ENCODE results near the gene RABGAP1.

RABGAP1 gene

DNA sequence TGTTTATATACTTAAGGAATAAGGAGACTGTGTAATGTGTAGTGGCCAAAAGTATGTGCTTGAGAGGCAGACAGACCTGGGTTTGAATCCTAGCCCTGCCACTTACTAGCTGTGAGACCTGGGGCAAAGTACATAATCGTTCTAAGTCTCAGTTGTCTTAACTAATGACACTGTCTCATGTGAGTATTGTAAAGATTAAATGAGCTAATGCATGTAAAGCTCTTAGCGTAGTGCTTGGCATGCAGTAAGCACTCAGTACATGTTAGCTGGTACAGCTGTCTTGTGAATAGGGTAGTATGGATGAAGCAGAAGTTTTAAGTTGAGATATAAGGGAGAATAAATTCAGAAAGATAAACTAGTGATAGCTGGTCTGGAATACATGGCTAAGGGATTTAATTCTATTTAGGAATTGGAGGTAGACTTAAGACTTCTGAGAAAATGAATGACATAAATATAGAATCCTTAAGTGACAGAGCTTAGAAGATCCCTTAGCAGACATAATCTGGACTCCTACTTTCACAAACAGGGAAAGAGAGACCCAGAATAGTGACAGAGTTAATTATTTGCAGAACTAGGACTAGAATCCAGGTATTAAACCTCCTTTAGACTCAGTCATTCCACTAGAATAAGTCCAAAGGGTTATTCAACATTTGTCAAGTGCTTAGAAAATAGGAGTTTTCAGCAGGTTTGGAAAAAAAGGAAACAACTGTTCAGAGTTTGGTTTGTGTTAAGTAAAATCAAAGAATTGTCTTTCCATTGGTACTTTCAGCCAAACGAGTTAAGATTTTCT, 105.8 kb downstream of the RABGAP1 start:
- no peak for DNase-seq (ENCODE audit: low read depth in 2 of 2)

- peak; percentile 55 to 56 for DNase-seq (ENCODE audit: low read depth in 2 of 2)
These were observed 107.9 kb downstream of the RABGAP1 start for GRCh38 chr9:123048748-123049147.

DNA sequence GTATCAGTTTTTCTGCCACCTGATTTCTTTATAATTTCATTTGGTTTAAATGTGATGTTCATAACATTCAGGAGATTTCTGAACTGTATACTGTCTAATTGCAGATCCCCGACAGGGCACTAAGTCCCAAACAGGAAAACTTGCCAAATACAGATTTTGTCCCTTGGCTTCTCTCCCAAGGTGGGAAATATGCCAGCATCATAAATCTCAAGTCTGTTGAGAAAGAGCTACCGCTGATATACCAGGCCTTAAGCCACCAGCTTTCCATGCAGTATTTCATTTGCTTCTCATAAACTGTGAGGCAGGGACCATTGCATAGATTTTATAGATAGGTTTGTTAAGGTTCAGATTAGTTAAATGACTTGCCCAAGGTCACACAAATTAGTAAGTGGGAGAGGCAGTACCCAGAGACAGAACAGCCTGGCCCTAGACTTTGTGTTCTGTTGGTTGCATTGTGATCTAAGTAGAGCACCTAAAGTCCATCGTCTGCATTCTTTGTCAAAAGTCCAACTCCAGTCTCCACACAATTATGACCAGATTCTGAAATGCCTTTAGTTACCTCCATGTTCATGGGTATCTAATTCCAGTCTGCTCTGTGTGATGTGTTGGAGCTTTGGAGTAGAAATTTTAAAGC, 108.9 kb downstream of the RABGAP1 start:
- DNase-seq (ENCODE audit: low read depth in 2 of 2), result peak in 1 of 2 experiments; percentile 46

- DNase-seq (ENCODE audit: low read depth in 2 of 2), result no peak
These were observed 112.2 kb downstream of the RABGAP1 start for GRCh38 chr9:123053046-123053445.

- no peak for DNase-seq (ENCODE audit: low read depth in 2 of 2)
These were observed 112.9 kb downstream of the RABGAP1 start for GRCh38 chr9:123053711-123054110.

- no peak for DNase-seq (ENCODE audit: low read depth in 2 of 2)
These were observed 118.0 kb downstream of the RABGAP1 start for GRCh38 chr9:123058834-123059233.

GRCh38 chr9:123059472-123060220, 118.8 kb downstream of the RABGAP1 start:
- no peak for DNase-seq (ENCODE audit: low read depth in 2 of 2)

DNA sequence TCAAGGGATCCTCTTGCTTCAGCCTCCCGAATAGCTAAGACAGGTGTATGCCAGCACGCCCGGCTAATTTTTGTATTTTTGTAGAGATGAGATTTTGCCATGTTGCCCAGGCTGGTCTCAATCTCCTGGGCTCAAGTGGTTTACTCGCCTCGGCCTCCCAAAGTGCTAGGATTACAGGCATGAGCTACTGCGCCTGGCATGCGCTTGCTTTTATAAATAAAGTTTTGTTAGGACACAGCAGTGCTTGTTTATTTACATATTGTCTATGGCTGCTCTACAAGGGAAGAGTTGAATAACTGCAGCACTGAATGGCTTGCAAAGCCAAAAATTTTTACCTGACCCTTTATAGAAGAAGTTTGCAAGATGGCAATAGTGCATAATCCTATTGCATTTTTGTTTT, 120.4 kb downstream of the RABGAP1 start:
- no peak for DNase-seq (ENCODE audit: low read depth in 2 of 2)

DNA sequence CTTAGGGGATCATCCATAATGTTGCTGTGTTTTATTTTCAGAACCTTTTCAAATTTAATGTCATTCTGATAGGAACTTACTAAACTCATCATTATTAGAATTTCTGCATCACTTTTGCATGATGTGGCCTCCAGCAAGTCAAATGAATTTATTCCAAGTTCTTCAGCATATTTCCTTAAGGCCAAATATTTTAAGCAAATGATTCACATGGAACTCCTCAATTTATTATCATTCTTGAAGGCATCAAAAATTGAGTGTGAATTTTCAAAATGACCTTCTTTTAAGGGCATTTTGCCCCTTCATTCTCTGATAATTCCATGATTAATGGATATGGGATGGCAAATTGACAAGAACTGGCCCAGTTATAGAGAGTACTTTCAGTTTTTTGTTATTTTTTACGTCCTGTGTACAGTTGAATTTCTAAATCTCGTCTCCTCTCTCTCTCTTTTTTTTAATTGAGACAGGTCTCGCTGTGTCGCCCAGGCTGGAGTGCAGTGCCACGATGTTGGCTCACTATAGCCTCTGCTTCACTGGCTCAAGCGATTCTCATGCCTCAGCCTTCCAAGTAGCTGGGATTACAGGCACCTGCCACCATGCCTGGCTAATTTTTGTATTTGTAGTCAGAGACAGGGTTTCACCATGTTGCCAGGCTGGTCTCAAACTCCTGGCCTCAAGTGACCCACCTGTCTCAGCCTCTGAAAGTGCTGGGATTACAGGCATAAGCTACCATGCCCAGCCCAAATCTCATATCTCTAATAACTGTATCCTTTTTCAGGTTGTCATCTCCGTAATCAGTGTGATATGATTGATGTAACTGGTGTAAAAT, 121.7 kb downstream of the RABGAP1 start:
- peak in 1 of 2 experiments; percentile 18 for DNase-seq (ENCODE audit: low read depth in 2 of 2)

DNA sequence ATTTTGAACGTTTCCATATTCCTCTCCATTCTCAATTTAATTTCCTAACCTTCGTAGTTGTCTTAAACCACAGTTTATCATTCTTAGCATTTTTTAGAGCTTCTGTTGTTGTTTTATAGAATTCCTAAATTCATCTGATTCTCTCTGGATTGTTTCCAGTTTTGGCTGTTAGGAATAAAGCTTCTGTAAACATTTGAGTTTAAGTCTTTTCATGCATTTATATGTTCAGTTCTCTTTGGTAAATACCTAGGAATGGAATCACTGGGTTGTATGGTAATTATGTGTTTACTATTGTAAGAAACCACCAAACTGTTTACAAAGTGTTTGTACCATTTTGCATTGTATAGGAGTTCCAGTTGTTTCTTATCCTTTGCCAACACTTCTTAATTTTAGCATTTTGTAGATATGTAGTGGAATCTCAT, 122.4 kb downstream of the RABGAP1 start:
- DNase-seq (ENCODE audit: low read depth in 2 of 2), result peak; percentile 71 to 80

GRCh38 chr9:123063896-123064295, 123.1 kb downstream of the RABGAP1 start:
- no peak for DNase-seq (ENCODE audit: low read depth in 2 of 2)

- DNase-seq (ENCODE audit: low read depth in 2 of 2), result no peak
These were observed 123.9 kb downstream of the RABGAP1 start for GRCh38 chr9:123064716-123065115.

DNA sequence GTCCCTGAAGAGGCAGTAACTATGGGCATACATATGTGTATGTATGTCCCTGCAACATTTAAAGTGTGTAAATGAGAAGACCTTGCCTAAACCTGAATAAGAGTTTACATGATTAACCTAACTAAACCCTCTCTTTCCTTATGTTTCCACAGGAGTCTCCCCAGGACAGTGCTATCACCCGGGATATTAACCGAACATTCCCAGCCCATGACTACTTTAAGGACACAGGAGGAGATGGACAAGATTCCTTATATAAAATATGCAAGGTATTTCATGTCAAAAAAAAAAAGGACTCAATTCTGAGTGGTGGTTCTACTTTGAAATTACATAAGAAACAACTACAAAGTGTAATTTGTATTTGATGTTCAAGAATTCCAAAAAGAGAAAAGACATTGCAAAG, 124.4 kb downstream of the RABGAP1 start:
- DNase-seq (ENCODE audit: low read depth in 2 of 2), result peak in 1 of 2 experiments; percentile 27

GRCh38 chr9:123067136-123067535, 126.3 kb downstream of the RABGAP1 start:
- no peak for DNase-seq (ENCODE audit: low read depth in 2 of 2)

GRCh38 chr9:123069010-123069481, 128.2 kb downstream of the RABGAP1 start:
- DNase-seq (ENCODE audit: low read depth in 2 of 2), result peak; percentile 97

GRCh38 chr9:123070198-123070597, 129.4 kb downstream of the RABGAP1 start:
- DNase-seq (ENCODE audit: low read depth in 2 of 2), result no peak

- DNase-seq (ENCODE audit: low read depth in 2 of 2), result no peak
These were observed 131.7 kb downstream of the RABGAP1 start for GRCh38 chr9:123072407-123072995.

DNA sequence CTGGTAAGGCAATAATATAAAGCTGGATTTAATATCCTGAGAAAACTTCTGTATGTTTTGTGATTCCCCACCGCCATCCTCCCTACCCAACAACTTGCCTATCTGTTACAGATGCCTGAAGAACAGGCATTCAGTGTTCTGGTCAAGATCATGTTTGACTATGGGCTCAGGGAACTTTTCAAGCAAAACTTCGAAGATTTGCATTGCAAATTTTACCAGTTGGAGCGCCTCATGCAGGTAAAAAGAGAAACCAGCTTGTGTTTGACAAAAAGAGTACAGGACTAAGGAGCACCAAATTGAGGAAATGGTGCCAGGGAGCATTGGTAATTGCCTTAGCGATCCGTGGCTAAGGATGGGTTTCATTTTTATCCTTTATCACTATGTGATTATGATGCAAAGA, 132.6 kb downstream of the RABGAP1 start:
- no peak for DNase-seq (ENCODE audit: low read depth in 2 of 2)

DNA sequence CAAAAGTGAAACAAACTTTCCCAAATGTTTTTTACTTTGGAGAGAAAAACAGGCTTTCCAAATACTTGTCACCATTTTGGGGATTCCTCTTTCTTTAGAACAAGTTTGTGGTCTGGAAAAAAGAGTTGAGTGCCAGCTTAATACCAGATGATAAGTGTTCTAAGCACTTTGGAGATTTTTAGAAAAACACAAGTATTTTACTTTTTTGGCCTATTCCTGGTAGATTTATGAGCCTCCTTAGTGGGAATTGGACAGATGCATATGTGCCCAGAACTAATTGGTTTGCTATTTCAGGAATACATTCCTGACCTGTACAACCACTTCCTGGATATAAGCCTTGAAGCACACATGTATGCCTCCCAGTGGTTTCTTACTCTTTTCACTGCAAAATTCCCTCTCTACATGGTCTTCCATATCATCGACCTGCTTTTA, 133.2 kb downstream of the RABGAP1 start:
- DNase-seq (ENCODE audit: low read depth in 2 of 2), result peak; percentile 89 to 92

DNA sequence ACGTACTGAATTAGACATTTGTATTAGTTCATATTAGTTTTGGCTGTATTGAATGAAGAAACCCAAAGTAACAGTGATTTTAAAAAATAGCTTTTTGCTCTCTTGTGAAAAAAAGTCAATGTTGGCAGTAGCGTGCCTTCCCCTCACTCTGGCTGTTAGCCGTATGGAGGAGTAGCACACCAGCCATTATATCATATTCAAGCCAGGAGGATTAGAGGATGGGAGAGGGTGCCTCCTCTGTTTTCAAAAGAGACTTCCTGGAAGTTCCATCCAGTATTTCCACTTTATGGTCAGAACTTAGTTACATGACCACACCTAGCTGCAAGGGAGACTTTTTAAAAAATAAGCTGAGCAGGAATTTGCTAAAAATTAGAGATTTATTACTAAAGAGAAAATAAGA, 133.8 kb downstream of the RABGAP1 start:
- no peak for DNase-seq (ENCODE audit: low read depth in 2 of 2)

DNA sequence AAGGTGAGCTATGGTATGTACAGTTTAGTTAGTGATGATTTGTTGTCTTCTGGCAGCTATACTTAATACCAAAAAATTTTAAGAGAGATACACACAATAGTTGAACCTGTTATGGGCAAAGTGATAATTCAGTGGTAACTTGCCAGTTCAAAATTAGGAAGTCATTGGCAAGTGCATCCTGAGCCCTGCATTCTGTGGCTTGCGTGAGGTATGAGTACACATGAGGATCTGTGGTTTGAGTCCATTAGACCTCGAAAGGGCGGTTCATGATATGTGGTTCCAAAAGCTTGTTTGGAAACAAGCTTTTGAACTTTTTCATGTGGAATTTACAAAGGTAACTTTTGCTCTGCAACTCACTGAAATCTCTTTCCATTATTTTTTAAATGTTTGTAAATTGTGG, 139.6 kb downstream of the RABGAP1 start:
- DNase-seq (ENCODE audit: low read depth in 2 of 2), result no peak

Measured in fibroblast of skin of left biceps (primary cell).